IMR-90 (cell line): Measurements from ENCODE around the gene GPC5. TPM values are rescaled to one million over a fixed set of nuclear protein-coding genes. Genes with fewer than 3 reads are reported as not detected.

Experiments used
- ATAC-seq: fragments of 200-7000 bp; cut with Tn5 transposase; 2 replicates; pipeline ENCODE4 v1.9.1; 2020; ENCODE audit warnings: low read depth, mild to moderate bottlenecking, moderate library complexity
- BruUV-seq: library from RNA; stranded (reverse); fragments of 400-500 nt; replicated peaks from 2 replicates; lab custom pipeline; 2021; lab: Mats Ljungman, UMichigan
- CTCF ChIA-PET: fragments of 300-600 bp; formaldehyde crosslinking; extraction: SDS; loops from one replicate; lab custom pipeline; 2021; ENCODE audit warnings: antibody characterized with exemption; lab: Yijun Ruan, JAX
- POLR2A ChIA-PET: fragments of 300-600 bp; sonication (Branson Sonifier 250); formaldehyde crosslinking; loops from one replicate; lab custom pipeline; 2022; ENCODE audit warnings: antibody characterized with exemption; ENCODE audit not compliant: unreplicated experiment; lab: Charles Lee
- DNase-seq: peaks from one replicate; pipeline ENCODE4 v3.0.0; 2013
- H2AFZ ChIP-seq: replicated peaks from 2 replicates; pipeline ENCODE3; 2013; ENCODE audit warnings: low read length, mild to moderate bottlenecking; ENCODE audit not compliant: poor library complexity
- H2AK5ac ChIP-seq: 2 replicates; pipeline ENCODE4 v1.6.1; 2013; ENCODE audit warnings: low read depth, low read length, inconsistent platforms
- H2AK9ac ChIP-seq: replicated peaks from 2 replicates; pipeline ENCODE3; 2013; ENCODE audit warnings: mild to moderate bottlenecking, low read depth, low read length, moderate library complexity; ENCODE audit not compliant: poor library complexity
- H2BK120ac ChIP-seq: 2 replicates; pipeline ENCODE4 v1.6.1; 2013; ENCODE audit warnings: low read depth, low read length, inconsistent platforms
- H2BK15ac ChIP-seq: 3 replicates; pipeline ENCODE4 v1.6.1; 2013; ENCODE audit warnings: low read depth, low read length, inconsistent platforms
- H2BK20ac ChIP-seq: 2 replicates; pipeline ENCODE4 v1.6.1; 2013; ENCODE audit warnings: low read depth, mild to moderate bottlenecking, inconsistent platforms, low read length, moderate library complexity
- H2BK5ac ChIP-seq: 2 replicates; pipeline ENCODE4 v1.6.1; 2013; ENCODE audit warnings: mild to moderate bottlenecking, low read depth, low read length, inconsistent platforms; ENCODE audit not compliant: poor library complexity, severe bottlenecking
- H3K14ac ChIP-seq: replicated peaks from 2 replicates; pipeline ENCODE4 v1.6.1; 2013; ENCODE audit warnings: low read depth, low read length, inconsistent platforms
- H3K18ac ChIP-seq: 2 replicates; pipeline ENCODE4 v1.6.1; 2013; ENCODE audit warnings: low read depth, low read length, control low read depth
- H3K23ac ChIP-seq: 2 replicates; pipeline ENCODE4 v1.6.1; 2013; ENCODE audit warnings: low read depth, low read length, inconsistent platforms
- H3K27ac ChIP-seq: 2 replicates; pipeline ENCODE4 v1.5.1; 2013; ENCODE audit warnings: mild to moderate bottlenecking, control low read depth, low read length; ENCODE audit not compliant: insufficient read depth
- H3K27me3 ChIP-seq: 2 replicates; pipeline ENCODE4 v1.6.1; 2013; ENCODE audit warnings: low read length; ENCODE audit not compliant: control insufficient read depth, insufficient read depth
- H3K36me3 ChIP-seq: 2 replicates; pipeline ENCODE4 v1.6.1; 2013; ENCODE audit warnings: low read length, mixed read lengths; ENCODE audit not compliant: control insufficient read depth, insufficient read depth
- H3K4ac ChIP-seq: 2 replicates; pipeline ENCODE4 v1.6.1; 2013; ENCODE audit warnings: low read depth, low read length, inconsistent platforms
- H3K4me1 ChIP-seq: 2 replicates; pipeline ENCODE4 v1.6.1; 2013; ENCODE audit warnings: low read length, mixed read lengths; ENCODE audit not compliant: control insufficient read depth, insufficient read depth
- H3K4me2 ChIP-seq: 2 replicates; pipeline ENCODE4 v1.6.1; 2013; ENCODE audit warnings: low read depth, mild to moderate bottlenecking, control low read depth, low read length, moderate library complexity
- H3K4me3 ChIP-seq: 2 replicates; pipeline ENCODE4 v1.5.1; 2013; ENCODE audit warnings: low read depth, mild to moderate bottlenecking, control low read depth, low read length, moderate library complexity; ENCODE audit not compliant: insufficient read depth
- H3K56ac ChIP-seq: 2 replicates; pipeline ENCODE4 v1.6.1; 2013; ENCODE audit warnings: low read length, inconsistent platforms; ENCODE audit not compliant: insufficient read depth; ENCODE audit errors: extremely low read depth
- H3K79me1 ChIP-seq, 2 experiments: 2 replicates each; pipeline ENCODE4 v1.6.1; 2013; ENCODE audit warnings: low read length in 2 of 2, inconsistent platforms in 1 of 2, low read depth in 1 of 2
- H3K9ac ChIP-seq: 2 replicates; pipeline ENCODE4 v1.6.1; 2013; ENCODE audit warnings: low read depth, low read length, control low read depth
- H3K9me1 ChIP-seq: 2 replicates; pipeline ENCODE4 v1.6.1; 2013; ENCODE audit warnings: low read length, inconsistent platforms; ENCODE audit not compliant: insufficient read depth
- H3K9me3 ChIP-seq: 2 replicates; pipeline ENCODE4 v1.6.1; 2013; ENCODE audit warnings: low read length; ENCODE audit not compliant: control insufficient read depth, insufficient read depth
- H4K20me1 ChIP-seq: 2 replicates; pipeline ENCODE4 v1.6.1; 2013; ENCODE audit warnings: low read length, inconsistent platforms; ENCODE audit not compliant: insufficient read depth
- H4K5ac ChIP-seq: 2 replicates; pipeline ENCODE4 v1.6.1; 2013; ENCODE audit warnings: mild to moderate bottlenecking, low read depth, low read length, control low read depth
- H4K8ac ChIP-seq, 2 experiments: 2 replicates each; pipeline ENCODE4 v1.6.1; 2013; ENCODE audit warnings: low read depth in 2 of 2, low read length in 2 of 2, control low read depth in 1 of 2, inconsistent platforms in 1 of 2
- H4K91ac ChIP-seq: 2 replicates; pipeline ENCODE4 v1.6.1; 2013; ENCODE audit warnings: low read depth, low read length, inconsistent platforms; ENCODE audit not compliant: insufficient read depth
- BHLHE40 ChIP-seq: fragments of 150-350 bp; IDR thresholded peaks from 2 replicates; pipeline ENCODE4 v1.6.1; 2016; ENCODE audit warnings: mild to moderate bottlenecking, low read depth, low read length
- CEBPB ChIP-seq: IDR thresholded peaks from 2 replicates; pipeline ENCODE4 v1.6.1; 2012; ENCODE audit warnings: low read depth, low read length, improper control_type of control experiment
- CHD1 ChIP-seq: IDR thresholded peaks from 2 replicates; pipeline ENCODE4 v1.6.1; 2012; ENCODE audit warnings: low read depth, low read length, improper control_type of control experiment
- CTCF ChIP-seq: conservative IDR thresholded peaks from 2 replicates; pipeline ENCODE4 v1.5.1; 2012; ENCODE audit warnings: mild to moderate bottlenecking, low read depth, low read length, improper control_type of control experiment
- ELK1 ChIP-seq: fragments of 150-350 bp; IDR thresholded peaks from 2 replicates; pipeline ENCODE4 v1.6.1; 2016; ENCODE audit warnings: low read depth, mild to moderate bottlenecking, low read length, moderate library complexity, borderline replicate concordance
- FOS ChIP-seq: fragments of 150-350 bp; IDR thresholded peaks from 2 replicates; pipeline ENCODE4 v1.6.1; 2016; ENCODE audit warnings: low read depth, low read length
- MAFK ChIP-seq: IDR thresholded peaks from 2 replicates; pipeline ENCODE4 v1.6.1; 2012; ENCODE audit warnings: low read depth, low read length, improper control_type of control experiment
- MAZ ChIP-seq: IDR thresholded peaks from 2 replicates; pipeline ENCODE4 v1.6.1; 2012; ENCODE audit warnings: low read depth, mild to moderate bottlenecking, low read length, improper control_type of control experiment, moderate library complexity, borderline replicate concordance
- MXI1 ChIP-seq: IDR thresholded peaks from 2 replicates; pipeline ENCODE4 v1.6.1; 2012; ENCODE audit warnings: low read depth, mild to moderate bottlenecking, low read length, moderate library complexity, borderline replicate concordance
- NFE2L2 ChIP-seq: fragments of 150-350 bp; IDR thresholded peaks from 2 replicates; pipeline ENCODE4 v1.6.1; 2016; ENCODE audit warnings: low read depth, mild to moderate bottlenecking, low read length
- POLR2A ChIP-seq: IDR thresholded peaks from 2 replicates; pipeline ENCODE4 v1.6.1; 2012; ENCODE audit warnings: mild to moderate bottlenecking, low read depth, low read length
- RAD21 ChIP-seq: IDR thresholded peaks from 2 replicates; pipeline ENCODE4 v1.6.1; 2012; ENCODE audit warnings: low read length, improper control_type of control experiment
- RCOR1 ChIP-seq: IDR thresholded peaks from 2 replicates; pipeline ENCODE4 v1.6.1; 2012; ENCODE audit warnings: mild to moderate bottlenecking, low read length, improper control_type of control experiment; ENCODE audit not compliant: insufficient replicate concordance
- RFX5 ChIP-seq: IDR thresholded peaks from 2 replicates; pipeline ENCODE4 v1.8.0; 2012; ENCODE audit warnings: low read depth, mild to moderate bottlenecking, low read length, moderate library complexity
- SMC3 ChIP-seq: fragments of 150-350 bp; IDR thresholded peaks from 2 replicates; pipeline ENCODE4 v1.6.1; 2016; ENCODE audit warnings: low read depth, mild to moderate bottlenecking, antibody characterized with exemption, low read length, moderate library complexity
- USF2 ChIP-seq: fragments of 150-350 bp; IDR thresholded peaks from 2 replicates; pipeline ENCODE4 v1.6.1; 2017; ENCODE audit warnings: mild to moderate bottlenecking, antibody characterized with exemption, low read length, low read depth
- WGBS, 2 experiments: methylation state at CpG; one replicate each; pipeline versions ENCODE4 v1.1.5 to v1.1.7; 2013; ENCODE audit warnings: missing lambda C conversion rate in 2 of 2; ENCODE audit not compliant: insufficient read length in 1 of 2; ENCODE audit errors: extremely low coverage in 2 of 2; 5-methylcytosine and 5-hydroxymethylcytosine counted together
- dilution Hi-C: fragments of 300-500 bp; cut with HindIII; formaldehyde crosslinking; loops from one replicate; pipeline ENCODE4 v1.14.3; 2018; ENCODE audit warnings: low sequenced_read_pairs; ENCODE audit not compliant: unreplicated experiment
- in situ Hi-C: fragments of 300-500 bp; cut with MboI; formaldehyde crosslinking; loops from 3 replicates; pipeline ENCODE4 v1.14.3; 2019; ENCODE audit warnings: low sequenced_read_pairs, inconsistent platforms, mixed read lengths
- intact Hi-C: fragments of 100-400 bp; cut with micrococcal nuclease; formaldehyde crosslinking; loops from 2 replicates; pipeline ENCODE4 v1.10.0; 2022
- polyA plus RNA-seq, 3 experiments: library from polyadenylated mRNA; depleted of rRNA; stranded (reverse); fragments of >200 nt; gene quantifications; 2 replicates each; pipeline ENCODE4 v1.2.3, GENCODE V29; 2012; ENCODE audit warnings: low replicate concordance in 1 of 3
- total RNA-seq: library from RNA; depleted of rRNA; stranded (reverse); fragments of >200 nt; gene quantifications from 2 replicates; pipeline ENCODE4 v1.2.3, GENCODE V29; 2012

GPC5 gene
- total and polyA plus RNA-seq, 2 of the 4 experiments (the other 2 are of a cell fraction), result 0.94 to 1.8 TPM

GRCh38 chr13:92414851-92415250 lies 1016.4 kb downstream of the GPC5 start:
- no peak overlapping the region for H3K9ac ChIP-seq
- no peak overlapping the region for H3K18ac ChIP-seq
- H3K9me3 ChIP-seq, result no peaks in the 10 kb centered on the region; the same call in 1 of the 2 replicates
- H4K91ac ChIP-seq, result no peak overlapping the region
- in situ Hi-C loops (no loop called here), intact Hi-C loops (no loop called here), dilution Hi-C loops (no loop called here)
- H3K4me2 ChIP-seq, result no peak overlapping the region
- no peak overlapping the region for H2BK120ac ChIP-seq
- H3K79me1 ChIP-seq, result no peaks in the 10 kb centered on the region
- H3K4me3 ChIP-seq, result no peak overlapping the region
- H3K56ac ChIP-seq, result no peak overlapping the region
- no peak for DNase-seq
- no peak for ATAC-seq
- no peak overlapping the region for H2BK15ac ChIP-seq
- no peaks in the 10 kb centered on the region for H3K4me1 ChIP-seq
- CTCF ChIA-PET, result no interaction called here
- H4K20me1 ChIP-seq, result no peaks in the 10 kb centered on the region
- H3K9me1 ChIP-seq, result no peaks in the 10 kb centered on the region
- no TSS peak for BruUV-seq
- H4K5ac ChIP-seq, result no peak overlapping the region
- no peak overlapping the region for H4K8ac ChIP-seq
- H2BK20ac ChIP-seq, result no peak overlapping the region
- H3K27ac ChIP-seq, result no peak overlapping the region
- H3K23ac ChIP-seq, result no peak overlapping the region
- no peak overlapping the region for H2AFZ ChIP-seq
- H3K27me3 ChIP-seq, result no peaks in the 10 kb centered on the region
- WGBS, 2 experiments, result 80% methylated on average over 1 of the region's 4 CpGs; no CpG with 5 or more reads in 1 of the 2 experiments
- H2BK5ac ChIP-seq, result no peak overlapping the region
- POLR2A ChIA-PET, result no interaction called here
- H2AK5ac ChIP-seq, result no peak overlapping the region
- no peak overlapping the region for H3K14ac ChIP-seq
- TF ChIP-seq BHLHE40, result no peak
- TF ChIP-seq MAFK, result no peak
- no peak for TF ChIP-seq RFX5
- no peak for TF ChIP-seq FOS
- no peak for TF ChIP-seq MXI1
- TF ChIP-seq CEBPB, result no peak
- no peak for TF ChIP-seq ELK1
- TF ChIP-seq SMC3, result no peak
- TF ChIP-seq MAZ, result no peak
- no peak for TF ChIP-seq NFE2L2
- no peak for TF ChIP-seq CHD1
- TF ChIP-seq CTCF, result no peak
- TF ChIP-seq RAD21, result no peak
- TF ChIP-seq RCOR1, result no peak
- no peak for TF ChIP-seq POLR2A
- no peak for TF ChIP-seq USF2
- H3K36me3 ChIP-seq, result no peaks in the 10 kb centered on the region
- no peak overlapping the region for H3K4ac ChIP-seq
- H2AK9ac ChIP-seq, result no peak overlapping the region
